COLO668 (cell line): ENCODE measurements around the gene CEND1.

Experiments
- DNase-seq: peaks from one replicate; lab custom pipeline; 2025; ENCODE audit not compliant: unreplicated experiment; lab: John Stamatoyannopoulos, UW

CEND1 gene

DNA sequence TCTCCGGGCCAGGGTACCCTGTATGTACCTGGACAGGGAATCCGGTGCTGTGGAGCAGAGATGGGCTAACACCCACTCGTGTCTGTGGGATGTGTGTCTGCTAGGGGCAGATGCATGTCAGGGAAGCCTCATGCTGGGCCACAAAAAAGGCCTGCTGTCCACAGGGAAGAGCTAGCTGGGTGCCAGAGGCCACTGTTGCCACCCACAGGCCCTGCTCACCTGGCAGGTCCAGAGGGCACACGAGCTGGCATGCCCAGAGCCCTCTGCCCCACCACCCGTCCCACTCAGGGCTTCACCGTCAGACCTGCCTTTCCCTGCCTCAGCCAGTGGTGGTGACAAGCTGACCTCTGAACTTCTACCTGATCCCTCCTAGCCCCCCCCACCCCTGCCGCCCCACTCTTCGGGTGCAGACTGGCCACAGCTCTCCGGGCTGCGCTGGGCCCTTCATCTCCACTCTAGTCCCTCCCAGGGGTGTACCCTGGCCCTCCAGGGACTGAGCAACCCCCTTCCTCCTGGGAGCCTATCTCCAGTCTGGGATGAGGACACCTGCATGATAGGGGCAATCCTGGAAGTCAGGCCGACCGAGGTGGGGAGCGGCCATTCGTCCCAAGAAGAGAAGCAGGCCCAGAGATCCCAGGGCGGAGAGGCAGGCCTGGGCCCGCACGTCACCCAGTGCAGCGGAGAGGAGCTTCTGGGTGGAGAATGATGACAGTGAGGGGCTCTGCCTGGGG, 6.8 kb upstream of the CEND1 start:
- DNase-seq: no peak

DNA sequence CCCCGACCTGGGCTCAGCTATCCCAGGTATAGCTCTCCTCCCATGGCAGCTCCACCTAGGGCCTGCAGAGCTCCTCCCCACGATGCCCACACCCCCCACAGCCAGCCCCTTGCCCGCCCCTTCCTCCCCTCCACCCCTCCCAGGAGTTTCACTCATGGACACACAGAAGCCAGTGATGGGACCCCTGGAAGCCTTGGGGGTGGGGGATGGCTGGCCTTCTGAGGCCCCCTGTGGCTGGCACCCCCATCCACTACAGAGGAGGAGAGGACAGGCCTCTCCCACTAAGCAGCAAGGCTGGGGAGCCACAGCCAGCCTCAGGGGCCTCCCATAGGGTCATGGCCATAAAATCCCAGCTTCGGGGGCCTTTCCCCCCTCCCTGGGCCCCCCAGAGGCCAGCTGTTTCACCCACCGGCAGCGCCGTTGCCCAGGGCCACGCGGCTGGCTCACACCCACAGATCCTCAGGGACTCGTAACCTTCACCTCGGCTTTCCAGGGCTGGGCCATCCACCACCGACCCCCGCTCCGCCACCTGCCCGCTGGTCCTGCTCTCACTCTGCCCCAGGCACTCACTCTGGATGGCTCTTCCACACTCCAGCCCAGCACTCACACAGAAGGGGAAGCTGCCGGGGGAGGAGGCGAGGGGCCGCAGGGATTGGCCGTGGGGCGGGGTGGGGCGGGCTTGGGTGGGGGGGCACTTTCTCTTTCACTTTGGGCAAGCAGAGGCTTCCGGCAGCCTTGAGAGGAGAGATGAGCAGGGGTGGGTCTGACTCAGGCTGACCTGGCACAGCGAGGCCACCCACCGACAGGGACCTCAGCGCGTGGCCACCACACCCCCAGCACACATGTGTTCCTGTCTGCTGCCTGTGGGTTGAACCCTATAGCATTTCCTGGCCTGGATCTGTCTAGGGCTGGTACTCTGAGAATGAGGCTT, 6.0 kb upstream of the CEND1 start:
- DNase-seq: peak; percentile 54

DNA sequence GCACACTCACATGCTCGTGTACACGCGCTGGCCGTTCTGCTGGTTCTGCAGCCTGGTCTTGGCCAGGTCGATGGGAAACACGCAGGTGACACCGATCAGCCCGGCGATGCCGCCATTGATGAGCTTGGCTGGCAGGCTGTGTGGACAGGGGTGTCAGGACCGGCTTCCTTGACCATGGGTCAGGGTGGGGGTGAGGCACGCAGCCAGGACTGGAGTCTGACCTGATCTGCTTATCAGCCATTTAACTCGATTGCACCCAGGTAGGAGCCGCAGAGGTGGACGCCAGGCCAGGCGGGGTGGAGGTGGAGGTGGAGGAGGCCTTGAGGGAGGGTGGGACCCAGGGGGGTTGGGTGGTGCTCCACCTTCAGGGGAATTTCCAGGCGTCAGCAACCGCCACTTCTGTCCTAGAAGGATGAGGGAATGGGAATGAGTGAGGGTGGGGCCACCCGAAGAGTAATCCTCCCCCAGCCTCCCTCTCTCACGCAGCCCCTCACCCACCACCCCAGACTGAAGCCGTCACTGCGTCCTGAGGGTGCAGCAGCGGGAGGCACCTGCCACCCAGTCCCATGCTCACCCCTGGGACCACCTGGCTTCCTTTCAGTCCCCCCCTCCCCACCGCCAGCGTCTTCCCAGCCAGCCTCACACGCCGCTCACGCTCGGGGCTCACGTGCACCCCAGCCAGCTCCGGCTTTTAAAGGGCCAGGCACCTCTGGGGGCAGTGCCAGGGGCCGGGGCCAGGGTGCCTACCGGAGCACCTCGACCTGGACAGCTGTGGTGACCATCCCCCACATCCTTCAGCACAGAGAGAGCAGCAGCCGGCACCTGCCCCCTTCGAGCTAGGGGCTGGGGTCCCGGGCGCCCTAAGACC, 5.1 kb upstream of the CEND1 start:
- peak; percentile 5 for DNase-seq

- no peak for DNase-seq
These were observed 4.3 kb upstream of the CEND1 start for GRCh38 chr11:794013-794765.

DNA sequence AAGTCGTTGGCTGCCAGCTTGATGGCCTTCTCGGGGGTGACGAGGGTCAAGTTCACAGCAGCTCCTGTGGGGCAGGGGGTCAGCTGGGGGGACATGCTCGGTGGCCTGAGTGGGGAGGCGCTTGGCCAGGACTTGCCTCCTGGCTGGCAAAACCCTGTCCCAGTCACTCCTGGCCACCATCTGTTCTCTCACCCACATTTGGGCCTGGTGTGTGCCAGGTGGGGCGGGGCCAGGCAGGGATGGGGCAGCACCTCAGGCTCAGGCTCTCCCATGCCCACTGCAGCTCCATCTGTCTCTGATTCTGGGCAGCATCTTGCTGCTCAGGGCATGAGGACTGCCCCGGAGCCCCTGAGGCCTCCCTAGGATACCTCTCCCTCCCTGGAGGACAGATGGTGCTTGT, 3.7 kb upstream of the CEND1 start:
- no peak for DNase-seq

GRCh38 chr11:792873-793272, 3.0 kb upstream of the CEND1 start:
- peak; percentile 39 for DNase-seq

DNA sequence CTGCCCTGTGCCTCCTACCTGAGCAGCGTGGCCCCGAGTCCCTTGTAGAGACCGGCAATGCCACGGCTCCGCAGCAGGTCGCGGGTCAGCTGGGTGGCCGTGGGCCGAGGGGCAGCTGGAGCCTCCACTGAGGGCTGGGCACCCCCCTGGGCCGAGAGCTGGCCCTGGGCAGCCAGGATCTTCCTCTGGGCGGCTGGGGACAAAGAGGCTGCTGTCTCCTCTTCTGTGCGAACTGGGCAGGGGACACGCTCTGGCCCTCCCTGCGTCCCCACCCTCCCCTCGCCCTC, 2.6 kb upstream of the CEND1 start:
- no peak for DNase-seq

- no peak for DNase-seq
These were observed 2.0 kb upstream of the CEND1 start for GRCh38 chr11:791658-792534.

- DNase-seq: no peak
These were observed 1.1 kb upstream of the CEND1 start for GRCh38 chr11:790721-791564.

GRCh38 chr11:788953-789940, 643 bp downstream of the CEND1 start:
- DNase-seq: peak; percentile 13

- no peak for DNase-seq
These were observed 1.8 kb downstream of the CEND1 start for GRCh38 chr11:788009-788640.

DNA sequence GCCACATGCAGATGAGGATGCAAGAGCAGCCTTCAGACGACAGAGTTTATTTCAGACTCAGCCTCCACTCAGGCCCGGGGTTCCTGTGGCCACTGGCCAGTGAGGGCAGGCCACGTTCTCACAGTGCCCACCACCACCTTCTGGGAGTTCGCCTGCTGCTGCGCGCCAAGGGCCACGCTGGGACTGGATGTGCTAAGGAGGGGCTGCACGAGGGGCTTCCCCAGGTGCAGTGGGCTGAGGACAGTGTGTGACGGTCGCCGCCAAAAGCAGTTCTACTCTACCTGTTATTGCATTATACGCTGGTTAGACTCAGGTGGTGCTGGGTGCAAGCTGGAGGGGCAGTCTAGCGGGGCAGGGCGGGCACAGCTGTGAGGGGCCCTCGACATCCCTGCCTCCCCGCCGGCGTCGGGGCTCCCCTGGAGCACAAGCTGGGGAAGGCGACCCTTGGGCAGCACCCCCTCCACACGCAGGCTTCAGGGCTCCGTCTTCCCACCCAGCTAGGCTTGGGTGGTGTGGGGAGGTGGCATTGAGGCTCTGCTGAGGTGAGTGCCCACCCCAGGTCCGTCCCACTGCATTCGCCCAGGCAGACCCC, 2.7 kb downstream of the CEND1 start:
- DNase-seq: no peak

- no peak for DNase-seq
These were observed 3.4 kb downstream of the CEND1 start for GRCh38 chr11:786235-787083.

DNA sequence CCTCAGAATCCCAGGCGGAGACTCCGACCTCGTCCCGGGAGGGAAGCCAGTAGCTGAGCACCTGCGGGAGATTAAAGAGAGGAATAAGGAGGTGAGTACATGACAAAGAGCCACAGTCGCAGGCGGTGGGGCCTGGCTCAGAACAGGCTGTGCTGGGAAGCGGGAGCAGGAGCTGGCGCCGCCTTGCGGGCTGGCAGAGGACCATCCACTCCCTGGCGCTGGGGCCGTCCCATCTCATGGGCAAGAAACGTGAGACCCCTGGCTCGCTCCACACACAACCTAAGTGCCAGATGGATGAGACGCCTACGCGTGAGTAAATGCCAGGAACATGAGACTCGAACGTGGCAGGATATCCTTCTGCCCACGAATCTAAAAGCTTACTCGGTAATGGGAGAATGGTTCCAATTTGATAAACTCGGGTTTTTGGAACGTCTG, 6.3 kb downstream of the CEND1 start:
- DNase-seq: peak; percentile 18

DNA sequence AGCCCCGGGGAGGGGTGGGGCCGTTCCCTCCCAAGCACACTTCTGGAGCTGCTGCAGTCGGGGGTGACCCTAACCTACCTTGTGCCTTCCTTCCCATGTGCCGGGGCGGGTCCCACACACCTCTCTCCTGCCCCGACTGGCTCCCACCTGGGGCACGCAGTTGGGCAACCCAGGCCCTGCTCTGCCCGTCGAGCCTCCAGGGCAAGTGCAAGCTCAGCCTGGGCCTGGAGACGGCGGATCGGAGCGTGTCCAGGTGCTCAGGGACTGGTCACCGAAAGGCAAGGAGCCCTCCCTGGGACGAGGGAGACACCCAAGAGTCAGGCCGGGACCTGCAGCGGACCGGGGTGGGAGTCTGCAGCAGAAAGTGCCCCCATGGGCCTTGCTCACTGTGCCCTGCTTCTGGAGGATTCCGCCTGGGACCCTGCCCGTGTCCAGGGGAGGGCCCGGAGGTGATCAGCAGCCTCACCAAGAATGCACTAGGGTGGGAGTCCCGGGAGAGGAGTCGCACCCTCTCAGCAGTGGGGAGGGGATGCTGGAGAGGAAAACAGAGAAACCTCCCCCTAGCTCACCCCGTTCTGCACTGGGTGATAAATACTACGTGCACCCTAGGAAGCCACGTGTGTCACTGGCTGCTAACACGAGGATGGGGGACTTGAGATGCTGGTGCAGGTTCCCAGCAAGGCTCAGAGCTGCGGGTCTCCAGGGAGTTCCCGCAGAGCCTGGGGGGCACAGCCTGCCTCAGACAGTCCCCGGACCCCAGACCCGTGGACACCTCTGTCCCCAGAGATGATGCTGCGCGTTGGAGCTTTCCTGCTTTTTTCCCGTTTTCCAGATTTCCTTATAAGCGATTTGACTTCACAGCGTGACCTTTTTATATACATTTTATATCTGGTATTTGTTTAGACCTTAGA, 7.4 kb downstream of the CEND1 start:
- DNase-seq: no peak
